Psoas muscle (tissue), 8 donors: ENCODE results near the gene CDKAL1. TPM values are rescaled to one million over a fixed set of nuclear protein-coding genes. Genes with fewer than 3 reads are reported as not detected.

Experiments used
- ATAC-seq, 4 donors: fragments of 200-7000 bp; cut with Tn5 transposase; one replicate each; pipeline ENCODE4 v1.9.1; 2020; ENCODE audit warnings: moderate library complexity in 3 of 4, mild to moderate bottlenecking in 2 of 4
- DNase-seq, 2 donors: peaks; one replicate each; pipeline ENCODE4 v3.0.0-alpha.2; 2020
- H3K27ac ChIP-seq: fragments of 200-600 bp; one replicate; pipeline ENCODE4 v1.8.0; 2022
- H3K27me3 ChIP-seq, 3 donors: fragments of 200-600 bp in 1 of 3; one replicate each; pipeline versions ENCODE4 v1.6.1 to v1.8.0; 2013 to 2022; ENCODE audit warnings: low read length in 2 of 3, mild to moderate bottlenecking in 2 of 3, moderate library complexity in 1 of 3; ENCODE audit not compliant: insufficient read depth in 3 of 3
- H3K36me3 ChIP-seq, 2 donors: fragments of 200-600 bp in 1 of 2; one replicate each; pipeline versions ENCODE4 v1.6.1 to v1.8.0; 2013 to 2022; ENCODE audit warnings: low read depth in 1 of 2, mild to moderate bottlenecking in 1 of 2, moderate library complexity in 1 of 2; ENCODE audit not compliant: insufficient read depth in 1 of 2
- H3K4me1 ChIP-seq: fragments of 200-600 bp; one replicate; pipeline ENCODE4 v1.8.0; 2022
- H3K4me3 ChIP-seq: fragments of 200-600 bp; one replicate; pipeline ENCODE4 v1.8.0; 2022; ENCODE audit warnings: mild to moderate bottlenecking
- H3K9me3 ChIP-seq: fragments of 200-600 bp; one replicate; pipeline ENCODE4 v1.8.0; 2022
- CTCF ChIP-seq: fragments of 200-600 bp; IDR thresholded peaks from one replicate; pipeline ENCODE4 v1.8.0; 2022; ENCODE audit warnings: antibody characterized with exemption
- whole genome bisulfite sequencing, 3 donors: extraction: QIAGEN DNeasy Blood & Tissue Kit; methylation state at CpG; one replicate each; pipeline versions ENCODE4 v1.1.6 to v1.1.7; 2013; 5-methylcytosine and 5-hydroxymethylcytosine counted together
- intact Hi-C, 2 donors: fragments of 100-400 bp; cut with DNase I; formaldehyde crosslinking; loops; one replicate each; pipeline versions ENCODE4 v1.11.0 to v1.14.2; 2022
- polyA plus RNA-seq, 3 donors: library from polyadenylated mRNA; stranded (reverse); fragments of 200-250 nt; gene quantifications; one replicate each; pipeline ENCODE4 v1.2.3, GENCODE V29; 2013
- total RNA-seq, 4 donors: library from RNA; stranded (reverse); fragmentation: NEBNext Ultra II Directional in 2 of 4; extraction: Animal tissue kit (Norgen Biotek cat#: 25700) in 2 of 4; gene quantifications; one replicate each; pipeline versions ENCODE4 v1.2.1 to v1.2.4, GENCODE V29; 2021 to 2023
- donor health status: healthy with polysubstance abuse.
- donor health status: DM: no; HTN: no; CAD: no; lungs with moderate emphysema.
- donor health status: Bipolar disorder and iron deficiency.
- donor health status: healthy.
- donor health status: DM: yes; HTN: yes; CAD: no.
- donor health status: DM: no; HTN: no; CAD: no.
- donor health status: DM: no; HTN: no; CAD: no.
- donor health status: DM: yes; HTN: yes; CAD: no.

The CDKAL1 gene
- total and polyA plus RNA-seq, 7 donors = 4.5 to 16.1 (median 12.9) TPM

GRCh38 chr6:21228876-21229460 lies 694.7 kb downstream of the CDKAL1 start:
- intact Hi-C loops = no loop called here
- Histone ChIP-seq H3K9me3 (no peaks in the 10 kb centered on the region), H3K36me3 (peaks cover 0 to 15% of the 10 kb centered on the region in 2 donors), H3K27ac (no peak overlapping the region), H3K27me3 (no peaks in the 10 kb centered on the region), H3K4me1 (no peaks in the 10 kb centered on the region), H3K4me3 (no peak overlapping the region)
- 74 to 90% (median 78%) methylated on average over 6 of the region's 6 CpGs for WGBS, 3 donors
- TF ChIP-seq CTCF = no peak
- ATAC-seq (no peak), DNase-seq (no peak)

GRCh38 chr6:21230536-21230935 lies 696.3 kb downstream of the CDKAL1 start:
- H3K4me1 ChIP-seq = no peaks in the 10 kb centered on the region
- no peak for TF ChIP-seq CTCF
- H3K9me3 ChIP-seq = no peaks in the 10 kb centered on the region
- intact Hi-C loops = no loop called here
- H3K4me3 ChIP-seq = no peak overlapping the region
- H3K27me3 ChIP-seq = no peaks in the 10 kb centered on the region
- DNase-seq (no peak), ATAC-seq (no peak)
- peaks cover 0 to 15% of the 10 kb centered on the region in 2 donors for H3K36me3 ChIP-seq
- no peak overlapping the region for H3K27ac ChIP-seq
- 90 to 94% (median 93%) methylated on average over 5 of the region's 5 CpGs for WGBS, 3 donors

GRCh38 chr6:21235162-21235561 lies 700.9 kb downstream of the CDKAL1 start:
- Histone ChIP-seq H3K36me3 (peaks cover 0 to 15% of the 10 kb centered on the region in 2 donors), H3K4me3 (no peak overlapping the region), H3K4me1 (no peaks in the 10 kb centered on the region), H3K27me3 (no peaks in the 10 kb centered on the region), H3K27ac (no peak overlapping the region), H3K9me3 (peaks cover 20% of the 10 kb centered on the region)
- ATAC-seq (no peak), DNase-seq (no peak)
- no peak for TF ChIP-seq CTCF
- intact Hi-C loops = no loop called here

- no peak for DNase-seq
- intact Hi-C loops = no loop called here
- Histone ChIP-seq H3K36me3 (no peaks in the 10 kb centered on the region), H3K4me1 (no peaks in the 10 kb centered on the region), H3K27ac (no peak overlapping the region), H3K27me3 (no peaks in the 10 kb centered on the region), H3K9me3 (peaks cover 20% of the 10 kb centered on the region), H3K4me3 (no peak overlapping the region)
- no peak for ATAC-seq
- TF ChIP-seq CTCF = no peak
- 95 to 98% (median 97%) methylated on average over 2 of the region's 2 CpGs for WGBS, 3 donors
Measured at GRCh38 chr6:21238208-21238607, 704.0 kb downstream of the CDKAL1 start.

GRCh38 chr6:21240709-21241108 lies 706.5 kb downstream of the CDKAL1 start:
- no peak overlapping the region for H3K4me3 ChIP-seq
- peaks cover 20% of the 10 kb centered on the region for H3K9me3 ChIP-seq
- DNase-seq = no peak
- ATAC-seq = no peak
- WGBS, 3 donors = 93 to 98% (median 97%) methylated on average over 2 of the region's 2 CpGs
- H3K27me3 ChIP-seq = no peaks in the 10 kb centered on the region
- no peak overlapping the region for H3K27ac ChIP-seq
- TF ChIP-seq CTCF = no peak
- intact Hi-C loops = no loop called here
- H3K4me1 ChIP-seq = no peaks in the 10 kb centered on the region
- H3K36me3 ChIP-seq = no peaks in the 10 kb centered on the region
